ENCODE results near the gene FAM81B. TPM values are rescaled to one million over a fixed set of nuclear protein-coding genes. Genes with fewer than 3 reads are reported as not detected.
A peak's percentile ranks its signal among the peaks of the same experiment; 100 is the strongest.
"Not testable (repeated sequence)": the region's sequence is repeated elsewhere in the genome, so short reads cannot be mapped to it uniquely, and the experiment has no call there.

FAM81B gene, protein sequence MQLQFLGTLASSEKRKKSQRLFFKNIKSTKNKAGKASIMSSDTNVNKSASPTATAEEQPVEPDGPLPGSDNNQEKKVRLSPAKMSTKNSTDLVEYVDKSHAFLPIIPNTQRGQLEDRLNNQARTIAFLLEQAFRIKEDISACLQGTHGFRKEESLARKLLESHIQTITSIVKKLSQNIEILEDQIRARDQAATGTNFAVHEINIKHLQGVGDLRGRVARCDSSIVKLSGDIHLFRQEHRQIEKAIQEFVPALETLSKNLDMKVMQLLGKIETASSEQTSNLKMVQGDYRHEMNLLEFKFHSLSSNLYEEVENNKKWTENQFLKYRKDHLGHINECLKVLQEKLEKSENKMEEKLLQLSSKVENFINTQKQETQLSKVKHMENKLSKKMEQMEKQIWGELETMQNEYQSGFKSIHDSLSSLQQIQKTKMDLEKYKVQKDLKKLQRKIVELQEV
- total RNA-seq (ENCODE audit: insufficient read depth, low replicate concordance) = 1.7 TPM

DNA sequence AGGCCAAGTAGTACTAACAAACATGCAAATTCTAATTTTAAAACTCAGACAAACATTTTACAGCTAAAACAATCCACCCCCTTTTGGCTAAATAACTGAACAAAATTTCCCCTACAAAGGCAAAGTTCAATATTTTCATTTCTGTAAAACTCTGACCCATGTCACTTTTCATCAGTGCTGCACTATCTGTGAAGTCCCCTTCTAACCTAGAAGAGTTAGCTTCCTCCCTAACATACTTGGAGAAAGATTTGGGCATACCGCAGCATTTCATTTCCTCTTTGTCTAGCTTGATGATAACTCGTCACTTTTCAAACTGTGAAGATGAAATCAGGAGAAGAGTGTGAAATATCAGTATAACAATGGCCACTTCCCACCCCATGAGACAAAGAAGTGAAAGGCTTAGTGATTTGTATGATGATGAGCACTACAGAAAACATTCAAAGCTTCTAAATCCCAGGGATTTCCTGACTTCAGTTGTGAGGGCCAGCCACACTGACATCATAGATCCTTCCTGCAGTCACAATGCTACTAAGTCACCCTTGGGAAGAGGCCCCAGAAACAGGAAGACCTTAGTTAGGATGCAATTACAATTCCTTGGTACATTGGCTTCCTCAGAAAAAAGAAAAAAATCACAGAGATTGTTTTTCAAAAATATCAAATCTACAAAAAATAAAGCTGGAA is at the start of gene FAM81B:
TSS of gene FAM81B (plus strand) at position 555 of the 681 bp plus-strand sequence. CDS start at position 579, 24 bp downstream.
- no peak for DNase-seq (ENCODE audit: low spot score)

DNA sequence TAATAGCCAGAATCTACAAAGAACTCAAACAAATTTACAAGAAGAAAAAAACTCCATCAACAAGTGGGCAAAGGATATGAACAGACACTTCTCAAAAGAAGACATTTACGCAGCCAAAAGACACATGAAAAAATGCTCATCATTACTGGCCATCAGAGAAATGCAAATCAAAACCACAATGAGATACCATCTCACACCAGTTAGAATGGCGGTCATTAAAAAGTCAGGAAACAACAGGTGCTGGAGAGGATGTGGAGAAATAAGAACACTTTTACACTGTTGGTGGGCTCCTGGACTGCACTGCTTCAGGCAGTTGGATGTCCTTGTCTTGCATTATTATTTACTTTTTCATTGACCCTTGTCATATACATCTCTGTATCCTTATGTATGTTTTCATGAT is 49.7 kb upstream of the FAM81B start:
- not testable (repeated sequence) for DNase-seq (ENCODE audit: low spot score)

DNA sequence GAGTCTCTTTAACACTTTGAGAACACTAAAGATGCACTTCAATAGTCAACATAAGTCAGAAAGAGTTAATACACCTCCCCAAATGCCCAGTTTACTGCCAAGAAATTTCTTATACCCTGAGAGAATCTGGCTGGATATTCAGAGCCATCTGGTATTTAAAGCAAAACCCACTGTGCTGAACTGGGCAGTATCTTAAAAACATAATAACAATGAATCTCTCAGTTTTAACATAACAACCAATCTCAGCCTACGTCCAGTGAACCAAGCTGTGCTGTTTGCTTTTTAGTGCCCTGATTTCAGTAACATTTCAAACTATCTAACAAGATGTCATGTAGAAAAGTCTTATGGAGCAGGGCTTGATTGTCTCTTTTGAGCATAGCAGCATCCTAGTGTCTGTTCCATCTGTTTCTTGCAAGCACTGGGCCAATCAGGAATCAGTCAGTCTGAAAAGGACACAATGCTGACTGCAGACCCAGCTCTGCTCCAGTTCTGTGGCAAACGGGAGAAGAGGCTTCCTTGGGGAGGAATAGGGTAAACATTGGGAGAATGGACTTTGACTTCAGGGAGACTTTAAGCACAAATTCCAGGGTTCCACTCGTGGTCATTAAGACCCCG is 43.6 kb upstream of the FAM81B start:
- no peak for DNase-seq (ENCODE audit: low spot score)

DNA sequence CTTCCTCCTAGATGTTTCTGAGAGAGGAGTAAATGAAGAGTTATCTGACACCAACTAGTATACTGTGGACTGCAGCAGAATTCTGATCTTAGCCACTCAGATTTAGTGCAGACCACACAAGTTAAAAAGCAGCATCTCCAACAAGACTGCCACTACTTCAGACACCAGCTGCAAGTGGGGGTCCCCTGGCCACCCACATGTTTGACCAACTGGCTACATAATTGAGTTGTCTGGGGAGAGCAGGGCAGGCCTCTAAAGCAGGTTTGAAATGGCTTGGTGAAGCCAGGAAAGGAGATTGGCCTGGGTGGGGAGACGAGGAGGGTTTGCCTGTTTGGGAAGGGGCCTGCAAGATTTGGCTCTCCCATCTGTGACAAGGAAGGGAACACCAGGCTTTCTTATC is 40.5 kb upstream of the FAM81B start:
- DNase-seq (ENCODE audit: low spot score) = no peak

DNA sequence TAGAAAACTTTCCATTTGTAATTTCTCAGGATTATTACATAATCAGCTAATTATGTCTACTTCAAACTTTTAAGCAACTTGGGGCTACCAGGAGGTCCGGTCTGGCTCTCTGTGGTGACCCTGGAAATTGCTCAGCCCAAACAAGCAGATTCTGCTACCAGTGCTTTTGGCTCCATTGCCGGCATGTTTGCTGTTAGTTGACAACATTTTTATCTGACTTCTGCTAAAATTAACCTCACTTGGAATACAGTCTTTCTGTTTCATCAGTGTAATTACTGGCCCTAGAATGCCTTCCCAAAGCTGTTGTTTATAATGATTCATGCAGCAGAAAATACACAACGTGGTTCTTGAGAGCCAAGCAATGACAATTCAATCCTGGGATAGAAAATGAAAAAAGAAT is 38.5 kb upstream of the FAM81B start:
- no peak for DNase-seq (ENCODE audit: low spot score)

DNA sequence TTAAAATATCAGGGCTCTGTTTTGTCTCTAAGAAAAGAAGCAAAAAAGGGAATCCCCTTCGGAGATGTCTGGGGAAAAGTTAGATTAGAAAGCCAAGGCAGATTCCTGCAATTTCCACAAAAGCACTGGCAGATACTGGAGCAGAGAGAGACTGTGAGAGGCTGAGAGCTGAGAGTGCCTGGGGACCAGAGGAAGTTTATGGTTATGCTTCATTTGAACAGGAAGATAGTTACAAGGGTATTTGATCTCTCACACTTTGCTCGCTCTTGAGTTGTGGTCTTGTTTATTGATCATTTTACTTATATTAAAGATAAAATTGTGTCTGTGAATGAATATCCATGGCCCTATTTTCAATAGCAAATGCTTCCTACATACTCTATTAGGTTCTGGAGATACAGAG is 32.8 kb upstream of the FAM81B start:
- DNase-seq (ENCODE audit: low spot score) = no peak

DNA sequence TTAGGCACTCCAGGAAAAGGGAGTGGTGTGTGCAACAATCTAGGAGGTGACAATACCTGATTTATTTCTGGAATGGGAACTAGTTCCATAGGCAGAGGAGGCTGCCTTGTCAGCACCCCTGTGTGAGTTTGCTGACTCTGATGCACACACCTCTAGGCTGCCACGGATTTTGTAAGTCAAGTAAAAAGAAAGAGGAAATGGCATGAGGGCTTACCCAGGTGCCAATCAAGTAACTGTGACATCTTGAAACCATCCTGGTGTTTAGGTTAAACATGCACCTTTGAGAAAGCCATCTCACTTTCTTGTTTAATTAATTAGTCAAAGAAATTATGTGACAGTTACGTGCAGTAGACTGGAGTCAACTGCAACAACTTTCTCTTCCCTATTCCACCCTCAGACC is 32.3 kb upstream of the FAM81B start:
- no peak for DNase-seq (ENCODE audit: low spot score)

DNA sequence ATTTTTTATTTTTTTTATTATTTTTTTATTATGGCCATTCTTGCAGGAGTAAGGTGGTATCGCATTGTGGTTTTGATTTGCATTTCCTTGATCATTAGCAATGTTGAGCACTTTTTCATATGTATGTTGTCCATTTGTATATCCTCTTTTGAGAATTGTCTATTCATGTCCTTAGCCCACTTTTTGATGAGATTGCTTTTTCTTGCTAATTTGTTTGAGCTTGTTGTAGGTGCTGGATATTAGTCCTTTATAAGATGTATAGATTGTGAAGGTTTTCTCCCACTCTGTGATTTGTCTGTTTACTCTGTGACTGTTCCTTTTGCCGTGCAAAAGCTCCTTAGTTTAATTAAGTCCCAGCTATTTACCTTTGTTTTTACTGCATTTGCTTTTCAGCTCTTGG is 30.5 kb upstream of the FAM81B start:
- DNase-seq (ENCODE audit: low spot score) = not testable (repeated sequence)

DNA sequence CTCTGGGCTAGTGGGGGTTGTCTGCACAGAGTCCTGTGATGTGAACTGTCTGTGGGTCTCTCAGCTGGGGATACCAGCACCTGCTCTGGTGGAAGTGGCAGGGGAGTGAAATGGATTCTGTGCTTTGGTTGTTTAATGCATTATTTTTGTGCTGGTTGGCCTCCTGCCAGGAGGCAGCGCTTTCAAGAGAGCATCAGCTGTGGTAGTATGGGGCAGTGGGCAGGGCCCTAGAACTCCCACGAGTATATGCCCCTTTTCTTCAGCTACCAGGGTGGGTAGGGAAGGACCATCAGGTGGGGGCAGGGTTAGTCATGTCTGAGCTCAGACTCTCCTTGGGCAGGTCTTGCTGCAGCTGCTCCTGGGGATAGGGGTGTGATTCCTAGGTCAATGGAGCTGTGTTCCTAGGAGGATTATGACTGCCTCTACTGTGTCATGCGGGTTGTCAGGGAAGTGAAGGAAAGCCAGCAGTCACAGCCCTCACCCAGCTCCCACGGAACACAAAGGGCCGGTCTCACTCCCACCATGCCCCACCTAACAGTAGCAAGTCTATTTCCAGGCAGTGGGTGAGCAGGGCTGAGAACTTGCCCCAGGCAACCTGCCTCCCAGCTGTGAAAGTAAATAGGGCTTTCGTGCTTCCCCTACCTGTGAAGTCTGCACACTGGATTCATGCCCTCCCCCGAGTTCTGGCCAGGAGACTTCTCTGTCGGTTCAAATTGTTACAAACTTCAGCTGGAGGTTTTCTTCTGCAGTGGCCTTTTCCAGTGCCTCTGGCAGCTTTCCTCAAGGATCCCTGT is 25.7 kb upstream of the FAM81B start:
- DNase-seq (ENCODE audit: low spot score) = no peak

DNA sequence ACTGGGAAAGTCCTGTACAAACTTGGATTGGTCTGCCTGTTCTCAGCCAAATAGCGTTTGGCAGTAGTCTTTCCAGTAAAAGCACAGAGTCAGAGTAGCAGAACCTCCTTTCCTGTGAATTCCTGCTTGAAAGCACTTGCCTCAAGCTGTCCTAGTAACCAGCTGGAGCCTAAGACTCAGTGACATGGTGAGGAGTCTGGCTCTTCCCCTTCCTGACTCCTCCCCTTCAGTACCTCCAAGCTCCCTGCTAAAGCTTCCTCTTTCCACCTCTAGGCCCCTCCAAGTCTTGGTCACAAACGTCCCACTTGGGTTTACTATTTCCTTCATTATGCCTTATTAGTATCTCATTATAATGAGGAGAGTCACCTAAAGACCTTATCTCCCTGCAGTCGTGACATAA is 21.4 kb upstream of the FAM81B start:
- no peak for DNase-seq (ENCODE audit: low spot score)

DNA sequence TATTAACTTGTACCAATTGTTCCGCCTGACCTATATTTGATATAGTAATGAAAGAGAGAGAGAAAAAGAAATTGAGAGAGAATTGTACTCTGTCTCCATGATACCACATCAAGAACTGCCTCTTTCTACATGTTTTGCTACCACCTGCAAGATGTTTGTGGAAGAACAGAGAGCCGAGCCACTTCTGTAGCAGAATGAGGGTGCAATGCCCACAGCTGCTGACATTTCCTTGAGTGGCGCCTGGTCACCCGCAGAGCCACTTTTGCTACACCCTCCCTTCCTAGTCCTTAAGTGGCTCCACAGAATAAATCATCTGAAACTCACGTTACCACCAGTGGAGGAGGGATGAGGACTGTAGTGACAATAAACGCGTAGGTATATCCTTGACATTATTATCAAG is 17.1 kb upstream of the FAM81B start:
- DNase-seq (ENCODE audit: low spot score) = no peak

DNA sequence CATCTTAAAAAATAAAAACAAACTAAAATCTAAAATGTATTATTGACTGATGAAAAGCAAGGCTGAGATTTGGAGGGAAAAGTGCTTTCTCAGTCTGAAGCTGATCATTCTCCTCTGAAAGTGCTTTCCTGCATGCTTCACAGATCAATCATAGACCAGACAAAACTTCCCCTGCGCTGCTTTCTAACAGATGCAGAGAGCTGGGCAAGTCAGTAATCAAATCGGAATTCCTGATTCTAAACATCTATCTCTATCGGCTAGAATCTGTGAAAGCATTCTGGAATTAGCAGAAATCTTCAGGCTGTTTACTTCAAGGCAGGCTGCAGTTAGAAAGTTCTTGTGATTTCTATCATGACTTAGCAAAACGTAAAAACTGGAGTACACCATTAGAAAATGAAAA is 15.6 kb upstream of the FAM81B start:
- no peak for DNase-seq (ENCODE audit: low spot score)

DNA sequence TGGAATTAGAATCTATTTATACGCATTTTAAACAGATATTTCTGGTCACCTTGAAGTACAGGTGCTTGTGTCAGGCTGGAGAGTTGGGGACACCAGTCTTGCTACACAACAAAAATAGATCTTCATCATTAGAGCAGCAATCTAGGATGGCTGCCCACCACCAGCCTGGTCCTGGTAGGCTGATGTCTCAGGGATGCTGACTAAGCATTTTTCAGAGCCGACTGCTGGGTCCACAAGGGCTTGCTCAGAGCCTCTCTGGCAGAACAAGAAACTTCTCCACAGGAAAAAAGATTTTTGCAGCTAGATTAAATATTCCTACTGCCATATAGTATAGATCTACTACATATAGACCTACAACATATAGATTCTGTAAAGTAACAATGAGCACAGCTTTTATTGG is 12.0 kb upstream of the FAM81B start:
- no peak for DNase-seq (ENCODE audit: low spot score)

DNA sequence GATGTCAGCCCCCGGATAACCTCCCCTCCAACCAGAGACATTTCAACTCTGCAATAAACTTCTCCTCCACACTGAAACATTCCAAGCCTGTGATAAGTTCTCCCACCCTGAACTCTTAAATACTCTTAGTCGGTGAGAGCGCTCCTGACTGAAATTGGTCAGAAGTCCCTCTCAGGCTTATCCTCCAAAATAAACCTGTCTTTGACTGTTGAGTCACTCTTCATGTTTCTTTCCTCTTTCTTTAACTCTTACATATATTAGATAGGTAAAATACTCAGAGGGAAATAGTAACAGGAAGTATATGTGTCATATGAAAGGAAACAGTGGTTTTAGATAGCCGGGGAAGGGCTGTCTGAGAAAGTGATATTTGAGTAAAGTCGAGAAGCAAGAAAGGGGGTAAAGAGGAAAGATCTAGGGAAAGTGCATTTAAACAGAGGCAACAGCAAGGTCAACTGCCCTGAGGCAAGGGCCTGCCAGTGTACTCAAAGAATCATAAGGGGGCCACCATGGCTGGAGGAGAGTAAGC is 11.0 kb upstream of the FAM81B start:
- DNase-seq (ENCODE audit: low spot score) = no peak

DNA sequence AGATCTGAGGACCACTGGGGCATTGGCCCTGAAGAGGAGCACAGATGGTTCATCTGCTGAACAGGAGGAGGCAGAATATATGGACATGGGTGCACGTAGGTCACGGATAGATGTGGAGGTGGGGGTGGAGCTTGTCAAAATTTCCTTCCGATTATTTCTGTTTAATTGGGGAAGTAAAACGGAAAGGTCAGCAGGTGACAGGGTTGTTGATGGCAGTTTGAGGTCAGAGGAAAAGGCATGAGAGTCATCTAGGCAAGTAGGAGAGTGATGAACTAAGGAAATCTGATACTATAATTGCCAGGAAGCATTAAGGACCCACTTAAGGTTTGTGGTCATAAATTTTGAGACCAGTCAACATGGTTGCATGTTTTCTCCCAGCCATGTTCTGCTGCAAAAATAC is 8.4 kb upstream of the FAM81B start:
- DNase-seq (ENCODE audit: low spot score) = no peak

DNA sequence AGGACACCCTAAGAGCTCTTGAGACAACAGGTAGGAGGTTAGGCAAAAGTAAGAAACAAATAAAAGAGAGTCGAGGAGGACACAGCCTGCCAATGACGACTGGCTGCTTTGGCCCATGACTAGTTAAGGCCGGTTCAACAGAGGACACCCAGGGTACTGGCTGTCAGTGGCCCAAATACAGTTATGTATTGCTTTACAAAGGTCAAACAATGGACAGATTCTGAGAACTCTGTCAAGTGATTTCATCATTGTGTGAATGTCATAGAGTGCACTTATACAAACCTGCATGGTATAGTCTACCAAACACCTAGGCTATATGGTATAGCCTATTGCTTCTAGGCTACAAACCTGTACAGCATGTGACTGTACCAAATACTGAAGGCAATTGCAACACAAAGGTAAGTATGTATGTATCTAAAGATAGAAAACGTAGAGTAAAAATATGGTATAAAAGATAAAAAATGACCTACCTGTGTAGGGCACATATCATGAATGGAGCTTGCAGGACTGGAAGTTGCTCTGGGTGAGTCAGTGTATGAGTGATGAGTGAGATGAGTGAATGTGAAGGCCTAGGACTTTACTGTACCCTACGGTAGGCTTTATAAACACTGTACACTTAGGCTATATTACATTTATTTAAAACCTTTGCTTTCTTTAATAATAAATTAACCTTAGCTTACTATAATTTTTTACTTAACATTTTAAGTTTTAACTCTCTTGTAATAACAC is 6.5 kb upstream of the FAM81B start:
- no peak for DNase-seq (ENCODE audit: low spot score)

DNA sequence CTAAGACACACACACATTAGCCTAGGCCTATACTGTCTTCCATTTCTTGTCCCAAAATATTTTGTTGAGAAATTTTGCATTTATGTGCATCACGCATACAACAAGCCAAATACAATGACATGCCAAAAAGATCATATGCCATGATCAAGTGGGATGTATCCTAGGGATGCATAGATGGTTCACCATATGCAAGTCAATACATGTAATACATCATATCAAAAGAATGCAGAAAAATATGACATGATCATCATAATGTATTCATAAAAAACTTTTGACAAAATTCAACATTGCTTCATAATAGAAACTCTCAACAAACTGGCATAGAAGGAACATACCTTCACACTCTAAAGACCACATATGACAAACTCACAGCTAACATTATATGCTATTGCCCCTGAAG is 5.8 kb upstream of the FAM81B start:
- no peak for DNase-seq (ENCODE audit: low spot score)

DNA sequence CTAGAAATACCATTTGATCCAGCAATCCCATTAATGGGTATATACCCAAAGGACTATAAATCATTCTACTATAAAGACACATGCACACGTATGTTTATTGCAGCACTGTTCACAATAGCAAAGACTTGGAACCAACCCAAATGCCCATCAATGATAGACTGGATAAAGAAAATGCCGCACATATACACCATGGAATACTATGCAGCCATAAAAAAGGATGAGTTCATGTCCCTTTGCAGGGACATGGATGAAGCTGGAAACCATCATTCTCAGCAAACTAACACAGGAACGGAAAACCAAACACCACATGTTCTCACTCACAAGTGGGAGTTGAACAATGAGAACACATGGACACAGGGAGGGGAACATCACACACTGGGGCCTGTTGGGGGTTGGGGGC is 799 bp downstream of the FAM81B start:
- not testable (repeated sequence) for DNase-seq (ENCODE audit: low spot score)

DNA sequence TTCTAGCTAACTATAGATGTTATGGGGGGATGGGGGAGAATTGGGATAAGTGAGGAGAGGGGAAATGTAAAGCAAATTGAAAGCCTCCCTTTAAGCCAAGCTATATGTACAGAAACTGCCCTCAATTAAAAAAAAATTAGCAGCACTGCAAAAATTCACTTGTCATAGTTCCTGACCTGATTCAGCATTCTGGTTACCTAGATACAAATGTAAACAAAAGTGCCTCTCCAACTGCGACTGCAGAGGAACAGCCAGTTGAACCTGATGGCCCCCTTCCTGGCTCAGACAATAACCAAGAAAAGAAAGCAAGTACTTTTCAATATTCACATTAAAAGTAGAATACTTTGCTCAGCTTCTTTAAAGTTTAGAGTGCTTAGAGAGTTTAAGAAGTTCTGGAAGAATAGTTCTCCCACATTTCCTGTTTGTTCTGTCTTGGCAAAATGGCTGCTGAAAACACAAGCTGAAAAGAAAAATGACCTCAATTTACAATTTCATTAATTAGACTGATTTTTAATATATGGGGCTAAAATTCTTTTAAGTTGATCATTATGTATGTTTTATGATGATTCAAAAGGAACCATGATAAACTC is 1.5 kb downstream of the FAM81B start:
- peak; percentile 59 for DNase-seq (ENCODE audit: low spot score)

DNA sequence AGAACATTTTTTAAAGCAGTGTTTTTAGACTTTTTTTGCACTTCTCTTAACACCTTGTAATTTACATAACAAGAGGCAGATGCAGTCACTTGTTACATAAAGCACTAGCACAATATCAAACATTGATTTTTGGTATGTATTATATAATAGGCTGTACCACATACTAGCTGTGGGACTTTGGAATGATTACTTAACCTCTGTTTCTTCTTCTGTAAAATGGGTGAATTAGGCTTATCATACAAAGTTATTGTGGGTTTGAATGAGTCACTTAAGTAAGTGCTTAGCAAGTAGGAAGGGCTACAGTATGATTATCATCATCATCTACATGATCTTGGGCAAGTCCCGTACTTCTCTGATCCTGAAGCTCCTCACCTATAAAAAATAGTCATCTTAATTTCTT is 2.1 kb downstream of the FAM81B start:
- DNase-seq (ENCODE audit: low spot score) = no peak

DNA sequence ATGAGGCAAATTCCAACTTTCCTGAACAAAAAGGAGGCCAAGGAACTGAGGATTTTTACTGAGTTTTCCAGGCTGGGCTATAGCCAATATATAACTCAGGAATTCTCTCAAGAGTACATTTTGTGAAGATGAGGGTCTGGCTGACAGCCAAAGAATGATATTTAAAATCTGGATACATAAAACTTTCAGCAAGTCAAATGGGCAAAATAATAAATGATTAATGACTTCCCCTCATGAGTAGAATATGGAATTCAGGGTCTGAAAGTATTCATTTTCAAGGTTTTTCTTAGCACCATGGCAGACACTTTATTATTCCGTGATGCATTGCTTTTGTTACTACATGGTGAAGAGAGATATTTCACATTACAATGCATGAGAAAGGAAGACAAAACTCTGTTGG is 7.8 kb downstream of the FAM81B start:
- no peak for DNase-seq (ENCODE audit: low spot score)
